K562 (cell line): ENCODE measurements around the gene AP1B1. TPM values are rescaled to one million over a fixed set of nuclear protein-coding genes. Genes with fewer than 3 reads are reported as not detected.

Experiments used
- ARID4B ChIP-seq: sonication (generic); formaldehyde crosslinking; IDR thresholded peaks from 2 replicates; pipeline ENCODE4 v1.8.0; 2022; ENCODE audit warnings: mild to moderate bottlenecking, missing genetic modification reagents
- BHLHE40 ChIP-seq: IDR thresholded peaks from 2 replicates; pipeline ENCODE4 v1.6.1; 2011; ENCODE audit warnings: low read length, improper control_type of control experiment
- CSDE1 ChIP-seq, 2 experiments: fragments of 450-650 bp; IDR thresholded peaks; 2 replicates each; pipeline ENCODE4 v1.6.1; 2016; ENCODE audit warnings: mild to moderate bottlenecking in 1 of 2
- CXXC5 ChIP-seq: fragments of 250-450 bp; sonication (Bioruptor Pico); IDR thresholded peaks from 2 replicates; pipeline ENCODE4 v1.8.0; 2022; ENCODE audit warnings: inconsistent platforms, mild to moderate bottlenecking, moderate library complexity
- ELK3 ChIP-seq: fragments of 450-650 bp; formaldehyde crosslinking; IDR thresholded peaks from 2 replicates; pipeline ENCODE4 v1.4.0; 2020; ENCODE audit warnings: mild to moderate bottlenecking
- ETV5 ChIP-seq: sonication (generic); formaldehyde crosslinking; IDR thresholded peaks from 2 replicates; pipeline ENCODE4 v1.4.0; 2020; ENCODE audit warnings: low read depth, mild to moderate bottlenecking, missing genetic modification reagents
- HMBOX1 ChIP-seq: sonication (generic); IDR thresholded peaks from 2 replicates; pipeline ENCODE4 v1.6.1; 2016
- LCOR ChIP-seq: sonication (generic); formaldehyde crosslinking; IDR thresholded peaks from 2 replicates; pipeline ENCODE4 v1.8.0; 2022; ENCODE audit warnings: mild to moderate bottlenecking, missing genetic modification reagents
- MNT ChIP-seq, 2 experiments: fragments of 450-650 bp; conservative IDR thresholded peaks; 2 replicates each; pipeline ENCODE4 v1.6.1; 2017; ENCODE audit warnings: mild to moderate bottlenecking in 2 of 2, moderate library complexity in 2 of 2
- NFIX ChIP-seq: fragments of 250-450 bp; sonication (Bioruptor Pico); IDR thresholded peaks from 2 replicates; pipeline ENCODE4 v1.4.0; 2020; ENCODE audit warnings: low read depth, mild to moderate bottlenecking, moderate library complexity
- PHB ChIP-seq: fragments of 250-450 bp; sonication (Bioruptor Pico); IDR thresholded peaks from 2 replicates; pipeline ENCODE4 v1.5.0; 2021
- PHF20 ChIP-seq: fragments of 450-650 bp; IDR thresholded peaks from 2 replicates; pipeline ENCODE4 v1.6.1; 2018; ENCODE audit not compliant: partially characterized antibody
- POLR2G ChIP-seq: fragments of 200-400 bp; formaldehyde crosslinking; IDR thresholded peaks from 2 replicates; pipeline ENCODE4 v1.6.1; 2017; ENCODE audit warnings: low read depth, mild to moderate bottlenecking, antibody characterized with exemption, low read length, moderate library complexity
- RB1 ChIP-seq: fragments of 450-650 bp; IDR thresholded peaks from 2 replicates; pipeline ENCODE4 v1.6.1; 2017; ENCODE audit warnings: low read depth, mild to moderate bottlenecking
- SRSF9 ChIP-seq: fragments of 200-400 bp; formaldehyde crosslinking; IDR thresholded peaks from 2 replicates; pipeline ENCODE4 v1.6.1; 2017; ENCODE audit warnings: low read depth, low read length, borderline replicate concordance
- SUPT5H ChIP-seq: fragments of 450-650 bp; IDR thresholded peaks from 2 replicates; pipeline ENCODE4 v1.6.1; 2016
- TAF1 ChIP-seq: IDR thresholded peaks from 2 replicates; pipeline ENCODE4 v1.6.1; 2011; ENCODE audit warnings: mild to moderate bottlenecking, low read length, moderate library complexity; ENCODE audit not compliant: insufficient read depth, control insufficient read depth, severe bottlenecking; ENCODE audit errors: extremely low read depth
- U2AF1 ChIP-seq: fragments of 200-400 bp; formaldehyde crosslinking; optimal IDR thresholded peaks from 2 replicates; pipeline ENCODE3; 2017; ENCODE audit warnings: mild to moderate bottlenecking, low read depth, low read length, moderate library complexity
- polyA plus RNA-seq, 8 experiments: library from polyadenylated mRNA; depleted of rRNA in 4 of 8; stranded (reverse) in 5 of 8; unstranded in 3 of 8; fragments of >200 nt; fragmentation: Nextera tagmentation in 2 of 8; fragmentation: Illumina TruSeq in 1 of 8; extraction: Ambion mirVana in 2 of 8; extraction: Trizol in 1 of 8; gene quantifications; 2 replicates each; pipeline versions ENCODE4 v1.2.1 to v1.2.3, GENCODE V29; 2011 to 2014; ENCODE audit warnings: inconsistent platforms in 1 of 8, missing spikeins in 1 of 8
- total RNA-seq, 7 experiments: library from RNA; depleted of rRNA in 6 of 7; stranded (reverse); fragments of >200 nt in 6 of 7; fragmentation: Illumina TruSeq in 2 of 7; extraction: Trizol in 2 of 7; gene quantifications; 2 replicates each; pipeline versions ENCODE4 v1.2.1 to v1.2.3, GENCODE V29; 2011 to 2021; ENCODE audit warnings: low replicate concordance in 1 of 7

The AP1B1 gene
- total and polyA plus RNA-seq, 9 of the 15 experiments (the other 6 are each of a cell fraction or from before 2014, with no cell fraction given) = 1.2 to 60.9 (median 30.1) TPM

- TF ChIP-seq TAF1 = peak; percentile 75
- no peak for TF ChIP-seq NFIX (CRISPR knock-in tag)
- TF ChIP-seq RB1 = 0 out of 2 replicates have a peak, but pooled peaks have one; percentile 35
- no peak for TF ChIP-seq LCOR (CRISPR knock-in tag)
- no peak for TF ChIP-seq CSDE1 (IDR thresholded peaks at IDR 0.05)
- TF ChIP-seq MNT (conservative IDR thresholded peaks at IDR 0.05) = peak; percentile 53 to 73; a peak in 3 of 4 replicates
- TF ChIP-seq HMBOX1 = no peak
- TF ChIP-seq ARID4B (CRISPR knock-in tag) = no peak; the same call in 1 of the 2 replicates
- TF ChIP-seq SUPT5H = peak; percentile 87
- peak; percentile 65; the same call in 1 of the 2 replicates for TF ChIP-seq ETV5 (CRISPR knock-in tag)
- peak; percentile 68 for TF ChIP-seq PHF20
- no peak for TF ChIP-seq ELK3 (CRISPR knock-in tag)
- TF ChIP-seq PHB = no peak
- TF ChIP-seq CXXC5 (CRISPR knock-in tag) = peak; percentile 74
- peak; percentile 72 for TF ChIP-seq BHLHE40
- TF ChIP-seq POLR2G = peak; percentile 93
- TF ChIP-seq U2AF1 = no peak
- TF ChIP-seq SRSF9 = no peak
Measured at GRCh38 chr22:29387921-29388758, at the start of gene AP1B1 (continued).
